GF-D8 (cell line): ENCODE measurements around the gene NIBAN1.
"Not testable (repeated sequence)": the region's sequence is repeated elsewhere in the genome, so short reads cannot be mapped to it uniquely, and the experiment has no call there.

ENCODE experiments used
- DNase-seq: peaks from one replicate; lab custom pipeline; 2025; lab: John Stamatoyannopoulos, UW

NIBAN1 gene, protein sequence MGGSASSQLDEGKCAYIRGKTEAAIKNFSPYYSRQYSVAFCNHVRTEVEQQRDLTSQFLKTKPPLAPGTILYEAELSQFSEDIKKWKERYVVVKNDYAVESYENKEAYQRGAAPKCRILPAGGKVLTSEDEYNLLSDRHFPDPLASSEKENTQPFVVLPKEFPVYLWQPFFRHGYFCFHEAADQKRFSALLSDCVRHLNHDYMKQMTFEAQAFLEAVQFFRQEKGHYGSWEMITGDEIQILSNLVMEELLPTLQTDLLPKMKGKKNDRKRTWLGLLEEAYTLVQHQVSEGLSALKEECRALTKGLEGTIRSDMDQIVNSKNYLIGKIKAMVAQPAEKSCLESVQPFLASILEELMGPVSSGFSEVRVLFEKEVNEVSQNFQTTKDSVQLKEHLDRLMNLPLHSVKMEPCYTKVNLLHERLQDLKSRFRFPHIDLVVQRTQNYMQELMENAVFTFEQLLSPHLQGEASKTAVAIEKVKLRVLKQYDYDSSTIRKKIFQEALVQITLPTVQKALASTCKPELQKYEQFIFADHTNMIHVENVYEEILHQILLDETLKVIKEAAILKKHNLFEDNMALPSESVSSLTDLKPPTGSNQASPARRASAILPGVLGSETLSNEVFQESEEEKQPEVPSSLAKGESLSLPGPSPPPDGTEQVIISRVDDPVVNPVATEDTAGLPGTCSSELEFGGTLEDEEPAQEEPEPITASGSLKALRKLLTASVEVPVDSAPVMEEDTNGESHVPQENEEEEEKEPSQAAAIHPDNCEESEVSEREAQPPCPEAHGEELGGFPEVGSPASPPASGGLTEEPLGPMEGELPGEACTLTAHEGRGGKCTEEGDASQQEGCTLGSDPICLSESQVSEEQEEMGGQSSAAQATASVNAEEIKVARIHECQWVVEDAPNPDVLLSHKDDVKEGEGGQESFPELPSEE

DNA sequence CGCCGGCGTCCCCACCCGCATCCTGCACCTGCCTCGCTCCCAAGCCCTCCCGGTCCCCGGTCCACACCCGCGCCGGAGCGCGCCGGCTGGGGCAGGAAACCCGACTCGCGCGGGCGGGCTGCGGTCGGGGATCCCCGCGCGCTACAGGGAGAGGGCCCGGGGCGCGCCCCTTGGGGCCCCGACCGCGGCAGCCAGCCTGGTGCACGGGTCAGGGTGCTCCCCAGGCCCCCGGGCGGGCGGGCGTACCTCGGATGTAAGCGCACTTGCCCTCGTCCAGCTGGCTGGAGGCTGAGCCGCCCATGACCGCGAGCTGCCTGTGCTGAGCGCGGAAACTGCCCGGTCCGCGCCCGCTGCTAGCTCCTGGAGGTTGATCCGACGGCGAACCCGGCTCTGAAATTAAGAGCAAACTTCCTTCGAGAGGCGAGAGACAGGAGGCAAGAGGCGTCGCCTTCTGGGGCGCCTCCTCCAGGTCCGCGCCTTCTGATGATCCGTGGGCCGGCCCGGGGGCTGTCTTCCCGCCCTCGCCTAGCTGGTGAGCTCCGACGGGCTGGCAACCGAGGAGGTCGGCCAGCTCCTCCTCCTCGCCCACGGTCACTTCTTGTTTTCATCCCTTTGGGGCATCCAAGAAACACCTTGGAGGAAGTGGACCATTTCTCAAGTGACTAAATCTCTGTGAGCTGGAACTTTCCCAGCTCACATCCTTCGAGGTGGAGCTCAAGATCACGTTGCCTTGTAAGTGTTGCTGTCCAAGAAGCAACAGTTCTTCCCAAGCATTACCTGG, at the start of gene NIBAN1:
Gene NIBAN1 (minus strand): TSS at position 453 of the 781 bp plus-strand sequence. CDS start 152 bp downstream, at position 301.
- DNase-seq = no peak

DNA sequence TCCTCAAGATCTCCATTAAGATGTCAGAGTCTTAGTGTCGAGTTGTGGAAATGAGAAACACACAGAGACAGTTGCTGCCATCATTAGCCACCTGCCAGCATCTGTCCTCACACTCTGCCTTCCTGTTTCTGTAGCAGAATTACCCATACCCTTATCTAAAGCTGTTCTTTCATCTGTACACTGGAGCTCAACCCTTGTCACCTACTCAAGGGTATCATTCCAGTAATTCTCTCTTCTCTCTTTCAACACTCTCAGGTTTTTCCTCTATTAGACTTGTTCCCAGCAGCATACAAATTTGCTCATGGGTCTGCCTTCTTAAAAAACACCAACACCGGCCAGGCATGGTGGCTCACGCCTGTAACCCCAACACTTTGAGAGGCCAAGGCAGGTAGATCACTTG, 43.7 kb upstream of the NIBAN1 start:
- no peak for DNase-seq

DNA sequence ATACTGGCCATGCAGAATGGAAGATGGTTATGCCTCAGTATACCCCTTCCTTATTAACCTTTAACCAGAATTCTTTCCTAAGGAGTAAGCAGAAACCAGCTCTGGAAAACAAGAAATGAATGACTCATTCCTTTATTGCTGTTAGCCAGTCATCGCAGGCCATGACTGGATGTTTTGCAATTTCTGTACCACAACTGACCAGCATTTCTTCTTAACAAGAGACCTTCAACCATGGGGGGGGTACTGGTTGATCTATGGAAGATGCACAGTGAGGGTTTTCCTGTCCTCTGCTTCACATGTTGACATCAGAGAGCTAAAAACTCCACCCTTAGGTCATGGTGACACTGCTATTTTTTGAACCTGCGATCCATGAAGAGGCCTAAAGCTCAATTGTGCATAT, 43.0 kb upstream of the NIBAN1 start:
- DNase-seq = no peak

DNA sequence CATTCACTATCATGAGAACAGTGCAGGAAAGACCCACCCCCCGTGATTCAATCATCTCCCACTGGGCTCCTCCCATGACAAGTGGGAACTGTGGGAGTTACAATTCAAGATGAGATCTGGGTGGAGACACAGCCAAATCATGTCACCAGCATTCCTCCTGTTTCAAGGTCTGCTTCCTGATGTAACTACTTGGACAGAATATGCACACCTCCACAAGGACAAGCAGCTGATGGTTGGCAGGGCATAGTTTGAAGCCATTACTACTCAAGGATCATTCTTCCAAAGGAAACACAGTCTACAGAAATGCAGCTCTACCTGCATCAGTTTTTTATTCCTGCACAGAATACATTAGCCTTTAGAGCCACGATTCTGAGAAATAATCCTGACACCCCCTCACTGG, 42.6 kb upstream of the NIBAN1 start:
- no peak for DNase-seq

DNA sequence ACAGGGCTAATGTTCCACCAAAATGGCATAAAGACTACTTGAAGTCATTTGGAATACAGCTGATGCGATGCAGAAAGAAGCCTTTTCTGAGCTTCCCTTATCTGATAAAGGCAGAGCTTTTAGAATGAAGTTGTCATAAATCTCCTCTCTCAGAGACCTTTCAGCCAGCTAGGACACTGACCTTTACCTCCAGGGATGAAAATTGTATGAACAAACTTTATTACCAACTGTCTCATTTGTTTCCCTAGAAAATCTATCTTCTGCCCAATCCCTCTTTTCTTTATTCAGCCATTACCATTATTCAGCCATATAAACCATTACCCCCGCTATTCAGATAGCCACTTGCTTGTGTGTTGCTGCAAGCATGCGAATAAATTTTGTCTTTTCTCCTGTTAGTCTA, 41.3 kb upstream of the NIBAN1 start:
- no peak for DNase-seq

DNA sequence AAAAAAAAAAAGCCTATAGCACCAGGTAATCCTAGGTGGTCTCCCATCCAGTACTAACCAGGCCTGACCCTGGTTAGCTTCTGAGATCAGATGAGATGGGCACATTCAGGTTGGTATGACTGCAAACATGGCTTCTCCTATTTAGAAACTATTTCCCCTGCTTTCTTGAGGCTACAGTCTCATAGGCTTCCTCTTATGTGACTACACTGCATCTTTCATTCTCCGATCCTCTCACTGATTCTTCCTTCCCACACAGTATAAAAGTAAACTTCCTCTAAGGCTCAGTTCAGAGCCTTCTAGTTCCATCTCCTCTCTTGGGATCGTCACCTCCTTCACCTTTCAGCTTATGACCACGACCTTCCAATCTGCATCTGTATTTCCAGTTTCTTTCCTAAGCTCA, 40.6 kb upstream of the NIBAN1 start:
- no peak for DNase-seq

DNA sequence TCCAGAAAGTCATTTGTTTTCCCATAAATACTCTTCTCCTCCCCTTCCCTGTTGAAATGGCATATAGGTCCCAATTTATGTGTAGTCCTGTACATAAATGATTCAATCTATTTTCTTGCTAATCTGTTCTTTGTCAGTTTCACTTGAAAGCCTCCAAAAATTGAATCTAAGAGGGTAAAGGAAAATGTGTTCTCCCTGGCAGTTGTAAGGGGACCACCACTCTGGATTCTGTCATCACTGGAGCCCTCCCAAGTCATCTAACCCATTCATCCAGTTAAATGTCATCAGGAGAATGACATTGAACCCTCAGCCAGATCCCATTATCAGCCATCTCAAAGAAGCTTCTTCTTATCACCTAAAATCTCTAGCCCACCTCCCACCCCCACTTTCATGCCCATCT, 36.1 kb upstream of the NIBAN1 start:
- DNase-seq = no peak

DNA sequence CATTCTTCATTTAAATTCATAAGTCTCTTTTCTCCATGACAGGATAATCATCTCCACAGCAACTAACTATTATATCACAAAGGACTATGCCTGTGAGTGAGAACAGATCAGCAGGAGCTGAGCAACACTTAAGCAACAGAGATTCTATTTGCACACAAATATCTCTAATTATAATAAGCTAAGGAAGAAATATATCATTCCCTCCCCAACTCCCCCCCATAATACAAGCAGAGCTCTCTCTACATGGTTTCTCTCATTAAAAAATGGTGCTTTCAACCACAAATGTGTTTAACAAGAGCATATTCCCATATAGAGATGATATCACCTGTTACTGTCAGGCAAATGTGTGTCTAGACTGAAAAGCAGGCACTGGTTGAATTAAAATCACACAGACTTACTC, 34.5 kb upstream of the NIBAN1 start:
- no peak for DNase-seq

DNA sequence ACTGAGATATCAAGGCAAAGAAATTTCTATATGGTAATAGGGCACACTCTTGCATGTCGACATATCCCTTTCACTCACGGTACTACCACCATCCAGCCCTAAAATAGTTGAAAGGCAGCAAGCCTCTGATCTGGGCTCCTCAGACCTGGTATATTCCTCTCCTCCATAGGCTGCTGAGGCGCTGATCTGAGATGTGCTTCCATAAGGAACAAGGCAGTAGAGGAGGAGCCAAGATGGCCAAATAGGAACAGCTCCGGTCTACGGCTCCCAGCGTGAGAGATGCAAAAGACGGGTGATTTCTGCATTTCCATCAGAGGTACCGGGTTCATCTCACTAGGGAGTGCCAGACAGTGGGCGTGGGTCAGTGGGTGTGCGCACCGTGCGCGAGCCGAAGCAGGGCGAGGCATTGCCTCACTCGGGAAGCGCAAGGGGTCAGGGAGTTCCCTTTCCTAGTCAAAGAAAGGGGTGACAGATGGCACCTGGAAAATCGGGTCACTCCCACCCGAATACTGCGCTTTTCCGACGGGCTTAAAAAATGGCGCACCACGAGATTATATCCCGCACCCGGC, 27.1 kb upstream of the NIBAN1 start:
- not testable (repeated sequence) for DNase-seq

DNA sequence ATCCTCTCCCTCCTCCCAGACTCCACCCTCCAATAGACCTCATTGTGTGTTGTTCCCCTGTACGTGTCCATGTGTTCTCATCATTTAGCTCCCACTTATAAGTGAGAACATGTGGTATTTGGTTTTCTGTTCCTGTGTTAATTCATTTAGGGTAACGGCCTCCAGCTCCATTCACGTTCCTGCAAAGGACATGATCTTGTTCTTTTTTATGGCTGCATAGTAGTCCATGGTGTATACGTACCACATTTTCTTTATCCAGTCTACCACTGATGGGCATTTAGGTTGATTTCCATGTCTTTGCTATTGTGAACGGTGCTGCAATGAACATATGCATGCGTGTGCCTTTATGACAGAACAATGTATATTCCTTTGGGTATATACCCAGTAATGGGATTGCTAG, 25.7 kb upstream of the NIBAN1 start:
- DNase-seq = not testable (repeated sequence)

DNA sequence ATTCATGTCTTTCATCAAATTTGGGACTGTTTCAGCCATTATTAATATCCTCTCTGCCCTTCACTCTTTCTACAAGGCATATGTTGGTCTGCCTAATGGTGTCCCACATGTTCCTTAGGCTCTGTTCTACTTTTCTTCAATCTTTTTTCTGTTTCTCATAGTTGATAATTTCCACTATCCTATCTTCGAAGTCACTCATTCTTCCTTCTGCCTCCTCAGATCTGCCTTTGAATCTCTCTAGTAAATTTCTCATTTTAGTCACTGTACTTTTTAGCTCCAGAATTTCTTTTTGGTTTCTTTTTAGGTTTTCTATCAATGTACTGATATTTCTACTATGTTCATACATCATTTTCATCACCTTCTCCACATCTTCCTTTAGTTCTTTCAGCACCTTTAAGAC, 20.0 kb upstream of the NIBAN1 start:
- no peak for DNase-seq

DNA sequence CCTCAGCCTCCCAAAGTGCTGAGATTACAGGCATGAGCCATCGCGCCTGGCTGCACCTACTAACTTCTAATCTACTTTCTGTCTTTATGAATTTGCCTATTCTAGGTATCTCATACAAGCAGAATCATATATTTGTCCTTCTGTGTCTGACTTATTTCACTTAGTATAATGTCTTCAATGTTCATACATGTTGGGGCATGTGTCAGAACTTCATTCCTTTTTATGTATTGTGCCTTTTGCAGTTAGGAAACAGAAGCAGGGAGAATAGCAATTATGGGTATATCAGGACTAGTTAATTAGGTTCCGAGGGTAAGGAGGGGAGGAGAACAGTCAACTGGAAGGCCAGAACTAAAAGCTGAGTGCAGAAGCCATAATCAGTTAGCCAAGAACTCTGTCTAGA, 18.0 kb upstream of the NIBAN1 start:
- DNase-seq = no peak

DNA sequence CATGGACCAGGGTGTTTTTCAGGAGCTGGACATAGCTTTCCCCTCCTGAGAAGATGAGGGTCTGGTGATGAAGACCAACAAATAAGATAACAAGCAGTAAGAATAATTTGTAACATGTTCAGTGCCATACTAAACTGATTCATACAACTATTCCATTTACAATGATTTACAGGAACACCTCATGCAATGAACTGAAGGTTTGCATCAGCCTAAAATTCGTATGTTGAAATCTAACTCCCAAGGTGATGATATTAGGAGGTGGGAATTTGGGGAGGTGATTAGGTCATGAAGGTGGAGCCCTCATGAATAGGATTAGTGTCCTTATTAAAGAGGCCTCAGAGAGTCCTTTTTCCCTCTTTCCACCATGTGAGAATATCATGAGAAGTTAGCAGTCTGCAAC, 15.9 kb upstream of the NIBAN1 start:
- DNase-seq = no peak

DNA sequence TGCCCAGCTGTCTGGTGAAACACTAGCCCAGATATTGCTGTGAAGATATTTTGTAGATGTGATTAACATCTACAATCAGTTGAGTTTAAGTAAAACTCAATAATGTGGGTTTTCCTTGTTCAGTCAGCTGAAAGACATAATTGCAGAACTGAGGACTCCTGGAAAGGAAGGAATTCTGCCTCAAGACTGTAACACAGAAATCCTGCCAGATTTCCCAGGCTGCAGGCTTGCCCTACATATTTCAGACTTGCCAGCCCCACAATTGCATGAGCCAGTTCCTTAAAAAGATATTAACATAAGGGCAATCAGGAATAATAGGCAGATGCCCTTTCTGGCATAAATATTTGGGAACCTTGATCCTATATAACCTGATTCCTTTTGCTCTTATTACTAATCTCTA, 14.2 kb upstream of the NIBAN1 start:
- no peak for DNase-seq

DNA sequence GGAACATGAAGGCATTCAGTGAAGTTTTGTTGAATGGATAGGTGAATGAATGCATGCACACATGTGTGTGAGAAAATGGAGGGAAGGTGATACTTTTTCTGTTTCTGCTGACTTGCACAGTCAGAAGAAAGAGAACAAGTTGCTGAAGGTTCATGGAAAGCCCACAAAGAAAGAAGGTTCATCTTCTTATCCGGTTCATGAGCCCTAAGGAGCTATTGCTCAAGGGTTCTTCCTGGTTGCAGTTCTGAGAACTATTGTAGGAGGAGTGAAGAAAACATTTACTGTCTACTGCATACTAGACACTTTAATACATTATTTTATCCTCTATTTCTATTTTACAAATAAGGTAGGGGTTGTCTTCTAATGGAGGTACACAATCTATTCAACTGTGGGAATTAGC, 13.4 kb upstream of the NIBAN1 start:
- DNase-seq = peak; percentile 68

DNA sequence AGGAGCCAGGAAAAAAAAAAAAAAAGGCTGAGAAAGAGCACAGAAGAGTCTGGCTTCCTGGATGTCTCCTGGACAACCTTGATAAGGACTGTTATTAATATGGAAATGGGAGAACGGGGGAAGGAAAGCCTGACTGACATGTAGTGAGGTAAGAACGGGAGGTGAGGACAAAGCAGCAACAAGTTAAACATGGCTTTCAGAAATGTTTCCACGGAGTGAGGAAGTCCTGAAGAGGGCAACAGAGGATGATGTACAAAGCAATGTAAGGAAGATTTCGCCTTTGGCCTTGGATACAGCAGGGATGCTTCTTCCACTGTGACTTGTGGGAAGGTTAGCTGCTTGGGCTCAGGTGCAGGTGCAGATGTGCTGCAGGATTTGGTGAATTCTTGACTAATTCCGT, 11.9 kb upstream of the NIBAN1 start:
- no peak for DNase-seq

DNA sequence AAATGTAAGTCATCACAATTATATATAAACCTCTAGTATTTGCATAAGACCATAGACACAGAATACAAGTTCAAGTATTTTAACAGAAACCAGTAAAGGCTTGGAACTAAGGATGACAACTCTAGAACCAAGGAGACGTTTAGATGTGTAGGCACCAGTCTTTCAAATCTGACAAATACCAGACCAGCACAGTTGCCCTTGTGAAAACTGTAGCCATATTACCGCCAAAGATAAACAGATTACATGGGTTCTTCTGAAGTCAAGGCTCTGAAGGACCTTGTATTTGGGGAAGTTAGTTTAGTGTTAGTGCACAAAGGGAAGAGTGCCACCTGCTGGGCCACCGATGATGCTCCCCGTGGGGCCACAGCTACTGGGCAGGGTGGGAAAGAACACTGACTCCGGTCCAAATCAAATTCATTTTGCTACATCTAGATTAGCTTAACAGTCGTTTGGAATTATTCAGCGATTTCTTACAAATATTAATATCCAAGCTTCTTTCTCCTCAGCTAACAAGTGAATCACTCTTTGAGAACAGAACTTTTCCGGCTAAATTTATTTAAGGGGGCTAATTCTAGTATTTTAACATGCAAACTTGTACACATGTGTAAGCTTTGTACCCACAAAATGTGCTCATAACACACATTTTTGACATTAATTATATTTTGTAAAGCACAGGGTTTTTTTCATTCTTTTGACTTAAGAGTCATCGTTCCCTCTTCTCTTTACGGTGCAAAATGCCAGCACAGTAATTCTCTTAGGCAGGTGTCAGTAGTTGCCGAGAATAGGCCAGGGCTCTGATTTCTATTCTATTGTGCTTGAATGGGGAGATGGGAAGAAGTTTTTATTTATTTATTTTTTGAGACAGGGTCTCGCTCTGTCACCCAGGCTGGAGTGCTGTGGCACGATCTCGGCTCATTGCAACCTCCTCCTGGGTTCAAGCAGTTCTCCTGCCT, 8.0 kb upstream of the NIBAN1 start:
- peak; percentile 78 for DNase-seq

DNA sequence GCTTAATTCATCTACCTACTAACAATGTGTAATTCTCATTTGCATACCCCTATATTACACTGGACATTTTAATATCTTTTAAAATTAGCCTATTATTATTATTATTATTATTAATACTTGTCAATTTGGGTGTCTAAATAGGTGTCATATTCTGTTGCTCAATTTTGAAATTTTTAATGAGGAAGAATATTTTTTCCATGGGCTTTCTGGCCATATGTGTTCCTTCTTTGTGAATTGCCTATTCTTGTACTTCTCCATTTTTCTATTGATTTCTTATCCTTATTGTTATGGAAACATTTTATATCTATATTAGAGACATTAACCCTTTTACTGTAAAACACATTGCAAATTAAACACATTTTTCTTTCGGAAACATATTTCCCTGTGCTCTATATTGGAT, 6.4 kb upstream of the NIBAN1 start:
- DNase-seq = no peak

DNA sequence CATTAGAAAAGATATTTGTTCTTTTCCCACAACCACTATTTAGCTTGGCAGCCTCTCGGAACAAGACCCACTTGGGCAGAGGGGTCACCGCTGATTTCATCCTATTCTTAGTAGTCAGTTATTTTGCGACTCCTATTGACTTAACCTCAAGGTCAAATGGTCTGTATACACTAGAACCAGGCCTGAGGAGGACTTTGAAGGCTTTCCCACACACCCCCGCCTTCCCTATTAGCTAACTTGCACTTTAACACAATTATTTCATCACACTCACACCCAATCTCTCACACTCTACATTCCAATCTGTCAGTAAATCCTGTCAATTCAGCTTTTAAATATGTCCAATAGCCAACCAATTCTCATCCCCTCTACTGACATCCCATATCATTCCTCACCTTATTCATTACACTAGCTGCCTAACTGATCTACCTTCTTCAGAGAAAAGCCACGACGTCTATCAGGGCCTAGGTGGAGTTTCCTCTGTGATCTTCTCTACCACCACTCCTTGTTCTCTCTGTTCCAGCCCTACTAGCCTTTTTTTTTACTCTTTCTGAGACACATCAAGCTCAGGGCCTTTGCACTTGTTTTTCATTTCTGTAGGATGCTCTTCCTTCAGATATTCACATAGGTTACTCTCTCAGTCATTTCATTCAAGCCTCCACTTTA, 1.0 kb upstream of the NIBAN1 start:
- DNase-seq = no peak

DNA sequence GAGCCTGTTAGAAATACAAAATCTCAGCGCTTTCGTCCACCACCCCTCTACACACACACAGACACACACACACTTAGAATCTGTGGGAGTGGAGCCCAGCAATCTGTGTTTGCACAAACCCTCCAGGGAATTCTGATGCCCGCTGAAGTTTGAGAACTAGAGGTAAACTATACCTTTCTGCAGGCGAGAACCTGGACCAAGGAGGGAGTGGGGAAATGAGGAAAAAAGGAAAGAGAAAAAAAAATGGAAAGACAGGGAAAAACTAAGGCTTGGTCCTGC, 468 bp upstream of the NIBAN1 start:
- DNase-seq = no peak
